SK-N-MC (cell line): ENCODE measurements around the gene LY6G5C.

Experiments
- DNase-seq: peaks from one replicate; pipeline ENCODE4 v3.0.0-alpha.2; 2011; ENCODE audit warnings: low read depth, low spot score
- H3K27ac ChIP-seq: fragments of 200-600 bp; sonication (generic); 2 replicates; pipeline ENCODE4 v1.5.1; 2016; ENCODE audit warnings: mixed run types
- H3K36me3 ChIP-seq: fragments of 200-600 bp; sonication (generic); 2 replicates; pipeline ENCODE4 v1.6.1; 2017; ENCODE audit warnings: antibody characterized with exemption, low read length, mixed read lengths; ENCODE audit not compliant: insufficient read depth
- H3K4me3 ChIP-seq: fragments of 200-600 bp; sonication (generic); 2 replicates; pipeline ENCODE4 v1.5.1; 2016
- H3K9ac ChIP-seq: fragments of 200-600 bp; sonication (generic); 2 replicates; pipeline ENCODE4 v1.8.0; 2017; ENCODE audit warnings: mixed run types, mixed read lengths; ENCODE audit not compliant: insufficient read length
- H3K9me3 ChIP-seq: fragments of 200-600 bp; sonication (generic); 2 replicates; pipeline ENCODE4 v1.6.1; 2017; ENCODE audit warnings: low read depth, mild to moderate bottlenecking, antibody characterized with exemption, low read length, moderate library complexity, mixed read lengths
- EZH2 ChIP-seq: fragments of 200-600 bp; sonication (generic); IDR thresholded peaks from one replicate; pipeline ENCODE4 v1.6.1; 2017; ENCODE audit warnings: antibody characterized with exemption
- FOXP2 ChIP-seq: optimal IDR thresholded peaks from 2 replicates; pipeline ENCODE3; 2011; ENCODE audit warnings: mild to moderate bottlenecking, moderate library complexity; ENCODE audit not compliant: insufficient read depth; ENCODE audit errors: extremely low read length, control extremely low read depth
- POLR2AphosphoS5 ChIP-seq: IDR thresholded peaks from 2 replicates; pipeline ENCODE4 v1.6.1; 2012; ENCODE audit warnings: mild to moderate bottlenecking, low read depth, low read length, borderline replicate concordance

LY6G5C gene

DNA sequence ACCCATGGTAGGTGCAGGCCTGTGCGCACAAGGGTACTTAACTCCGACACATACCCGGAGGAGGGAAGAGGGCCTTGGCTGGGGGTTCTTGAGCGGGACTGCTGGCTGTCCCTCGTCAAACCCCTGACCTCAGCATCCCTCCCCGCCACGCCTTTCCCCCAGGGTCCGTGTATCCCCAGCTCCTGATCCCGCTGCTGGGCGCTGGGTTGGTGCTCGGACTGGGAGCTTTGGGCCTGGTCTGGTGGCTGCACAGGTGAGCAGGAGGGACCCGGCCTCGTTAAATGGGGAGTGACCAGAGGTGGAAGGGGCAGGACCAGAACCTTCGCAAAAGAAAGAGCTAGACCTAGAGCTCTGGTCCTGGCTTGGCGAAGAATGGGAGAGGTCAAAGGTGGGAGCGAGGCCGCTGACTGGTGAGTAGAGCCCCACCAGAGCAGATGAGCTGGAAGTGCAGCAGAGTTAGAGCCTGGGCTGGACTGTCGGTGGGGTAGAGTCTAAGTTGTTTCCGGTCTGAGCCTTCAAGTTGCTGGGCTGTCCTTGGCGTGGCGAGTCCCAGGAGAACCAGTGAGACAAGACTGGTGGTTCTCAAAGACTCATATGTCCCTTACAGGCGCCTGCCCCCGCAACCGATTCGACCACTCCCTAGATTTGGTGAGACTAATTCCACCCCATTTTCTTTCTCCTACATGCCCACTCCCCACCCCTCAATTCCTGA, 43.3 kb upstream of the LY6G5C start:
- Histone ChIP-seq H3K9ac (no peak overlapping the region), H3K27ac (no peak overlapping the region), H3K9me3 (no peaks in the 10 kb centered on the region), H3K36me3 (peaks cover 6% of the 10 kb centered on the region; the same call in 1 of the 2 replicates), H3K4me3 (no peak overlapping the region)
- TF ChIP-seq EZH2 (no peak), POLR2AphosphoS5 (no peak), FOXP2 (no peak)
- DNase-seq, result no peak

DNA sequence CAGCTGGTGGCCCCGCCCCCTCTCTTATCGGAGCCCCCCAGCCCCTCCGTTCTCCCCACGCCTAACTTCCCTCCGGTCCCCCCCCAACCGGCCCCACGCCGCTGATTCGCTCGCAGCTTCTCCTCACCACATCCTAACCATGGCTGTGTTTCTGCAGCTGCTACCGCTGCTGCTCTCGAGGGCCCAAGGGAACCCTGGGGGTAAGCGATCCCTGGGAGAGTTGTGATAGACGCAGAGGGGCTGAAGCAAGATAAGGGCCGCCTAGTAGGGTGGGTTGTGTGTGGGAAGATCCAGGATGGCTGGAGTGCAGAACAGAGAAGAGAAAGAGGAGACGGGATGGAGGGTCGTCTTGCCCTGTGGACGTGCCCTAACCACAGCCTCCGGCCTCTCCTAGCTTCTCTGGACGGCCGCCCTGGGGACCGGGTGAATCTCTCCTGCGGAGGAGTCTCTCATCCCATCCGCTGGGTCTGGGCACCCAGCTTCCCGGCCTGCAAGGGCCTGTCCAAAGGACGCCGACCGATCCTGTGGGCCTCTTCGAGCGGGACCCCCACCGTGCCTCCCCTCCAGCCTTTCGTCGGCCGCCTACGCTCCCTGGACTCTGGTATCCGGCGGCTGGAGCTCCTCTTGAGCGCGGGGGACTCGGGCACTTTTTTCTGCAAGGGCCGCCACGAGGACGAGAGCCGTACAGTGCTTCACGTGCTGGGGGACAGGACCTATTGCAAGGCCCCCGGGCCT, 42.5 kb upstream of the LY6G5C start, which contains the start of gene MPIG6B:
Gene MPIG6B (plus strand): TSS at position 129 of the 735 bp plus-strand sequence. CDS start 11 bp downstream, at position 140.
- H3K4me3 ChIP-seq, result no peak within 1 kb of the TSS

DNA sequence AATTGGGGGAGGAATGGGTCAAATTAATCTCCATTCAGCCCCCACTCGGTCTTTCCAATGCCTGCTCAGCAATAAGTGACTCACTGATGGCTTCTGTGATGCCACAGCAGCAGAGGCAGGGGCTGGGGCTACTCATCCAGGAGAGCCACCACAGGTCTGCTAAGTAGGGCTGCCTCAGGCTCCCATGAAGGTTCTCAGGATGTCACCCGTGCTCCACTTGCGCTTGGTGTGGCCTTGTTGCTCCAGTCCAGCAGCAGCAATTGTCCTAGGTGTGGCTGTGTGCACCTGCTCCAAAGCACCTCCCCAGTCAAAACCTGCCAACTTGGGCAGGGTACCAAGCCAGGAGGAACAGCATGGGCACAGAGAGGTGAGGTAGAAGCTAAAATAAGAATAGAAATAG, 41.3 kb upstream of the LY6G5C start:
- peaks cover 3% of the 10 kb centered on the region; the same call in 1 of the 2 replicates for H3K36me3 ChIP-seq
- TF ChIP-seq EZH2 (no peak), FOXP2 (no peak), POLR2AphosphoS5 (no peak)
- H3K27ac ChIP-seq, result no peak overlapping the region
- no peaks in the 10 kb centered on the region for H3K9me3 ChIP-seq
- no peak overlapping the region for H3K9ac ChIP-seq
- H3K4me3 ChIP-seq, result no peak overlapping the region
- DNase-seq, result no peak

More for the DNA sequence above, 42.5 kb upstream of the LY6G5C start, which contains the start of gene MPIG6B:
- no peak within 1 kb of the TSS for H3K27ac ChIP-seq
- H3K9me3 ChIP-seq, result no peaks in the 10 kb centered on the region
- H3K36me3 ChIP-seq, result peaks cover 6% of the 10 kb centered on the region; the same call in 1 of the 2 replicates
- no peak within 1 kb of the TSS for H3K9ac ChIP-seq
- TF ChIP-seq FOXP2 (no peak), EZH2 (no peak), POLR2AphosphoS5 (no peak)
- DNase-seq, result no peak

DNA sequence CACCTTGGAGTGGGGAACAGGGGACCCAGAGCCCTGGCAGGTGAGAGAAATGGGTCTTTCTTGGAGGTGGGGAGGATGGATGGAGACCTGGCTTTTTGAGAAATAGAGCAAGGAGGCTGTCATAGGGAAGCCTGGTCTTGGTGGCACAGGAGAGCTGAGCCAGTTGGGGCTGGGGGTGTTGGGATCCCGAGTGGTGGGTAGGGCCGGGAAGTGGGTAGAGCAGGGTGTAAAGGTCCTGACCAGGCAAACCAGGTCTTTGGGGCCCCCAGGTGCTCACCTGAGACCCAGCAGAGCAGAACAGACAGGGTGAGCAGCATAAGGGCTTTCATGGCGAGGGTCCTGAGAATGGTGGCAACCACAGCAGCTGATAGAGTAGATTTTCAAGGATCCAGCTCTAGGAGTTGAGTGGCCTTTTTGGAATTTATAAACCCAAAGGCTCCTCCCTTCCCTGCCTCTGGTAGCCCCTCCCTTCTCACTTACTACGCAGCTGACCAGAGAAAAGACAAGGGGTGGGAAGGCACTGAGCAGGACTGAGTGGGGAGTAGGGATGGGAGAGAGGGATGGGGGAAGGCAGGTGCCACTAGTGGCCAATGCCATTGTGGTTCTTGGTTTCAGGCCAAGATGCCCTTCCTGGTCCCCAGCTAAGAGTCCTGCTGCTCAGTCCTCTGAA, 40.6 kb upstream of the LY6G5C start, which contains the start of gene LY6G6C:
Gene LY6G6C (minus strand): TSS at position 396 of the 670 bp plus-strand sequence. CDS start 67 bp downstream, at position 329.
- Histone ChIP-seq H3K9ac (no peak within 1 kb of the TSS), H3K27ac (no peak within 1 kb of the TSS)
- no peak for DNase-seq

DNA sequence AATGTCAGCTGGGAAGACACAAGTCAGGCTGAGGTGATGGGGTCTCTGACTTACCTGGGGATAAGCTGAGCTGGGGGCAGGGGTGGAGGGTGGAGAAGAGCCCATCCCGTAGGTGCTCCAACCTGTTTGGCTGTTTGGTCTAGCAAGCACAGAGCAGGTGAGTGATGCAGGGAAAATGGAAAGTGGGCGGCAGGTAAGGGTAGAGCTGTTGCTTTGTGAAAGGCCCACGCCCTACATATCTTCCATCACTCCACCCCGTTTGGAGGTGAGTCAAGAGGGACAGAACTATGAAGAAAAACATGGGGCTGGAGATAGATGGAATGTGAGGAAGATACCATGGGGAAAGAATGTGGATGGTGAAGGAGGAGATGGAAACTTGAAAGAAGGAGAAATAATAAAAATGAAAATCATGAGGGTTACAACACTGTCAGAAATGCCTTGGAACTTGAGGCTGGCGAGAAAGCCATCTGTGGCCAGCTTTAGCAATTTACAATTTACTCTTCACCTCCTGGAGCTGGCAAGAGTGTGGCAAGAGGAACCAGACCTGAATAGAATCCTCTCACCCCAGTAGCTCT, 39.4 kb upstream of the LY6G5C start:
- Histone ChIP-seq H3K27ac (no peak overlapping the region), H3K36me3 (no peaks in the 10 kb centered on the region), H3K4me3 (no peak overlapping the region), H3K9me3 (no peaks in the 10 kb centered on the region), H3K9ac (no peak overlapping the region)
- no peak for DNase-seq
- TF ChIP-seq POLR2AphosphoS5, result no peak
- no peak for TF ChIP-seq EZH2
- no peak for TF ChIP-seq FOXP2

More for the DNA sequence above, 40.6 kb upstream of the LY6G5C start, which contains the start of gene LY6G6C:
- Histone ChIP-seq H3K4me3 (no peak within 1 kb of the TSS), H3K36me3 (no peaks in the 10 kb centered on the region), H3K9me3 (no peaks in the 10 kb centered on the region)
- no peak for TF ChIP-seq EZH2
- TF ChIP-seq FOXP2, result no peak
- no peak for TF ChIP-seq POLR2AphosphoS5

DNA sequence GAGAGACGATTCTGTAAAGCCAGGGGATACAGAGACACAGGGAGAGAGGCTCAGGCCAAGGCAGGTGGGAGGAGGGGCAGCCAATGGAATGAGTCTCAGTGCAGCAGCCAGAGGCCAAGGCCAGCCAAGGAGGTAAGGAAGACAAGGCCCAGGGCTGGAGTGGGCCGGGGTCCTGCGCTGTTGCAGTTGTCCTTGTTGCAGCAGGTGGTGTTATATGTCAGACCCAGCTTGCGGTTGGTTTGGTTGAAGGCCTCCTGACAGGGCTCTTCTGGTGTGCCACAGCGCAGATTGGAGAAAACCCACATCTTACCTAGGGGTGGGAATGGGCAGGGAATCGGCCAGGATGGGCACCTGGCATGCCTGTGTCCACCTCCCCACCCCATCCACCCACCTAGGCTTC, 38.1 kb upstream of the LY6G5C start:
- TF ChIP-seq POLR2AphosphoS5, result no peak
- no peak for TF ChIP-seq EZH2
- TF ChIP-seq FOXP2, result no peak
- DNase-seq, result no peak
- Histone ChIP-seq H3K4me3 (no peak overlapping the region), H3K36me3 (no peaks in the 10 kb centered on the region), H3K27ac (no peak overlapping the region), H3K9me3 (no peaks in the 10 kb centered on the region), H3K9ac (no peak overlapping the region)

DNA sequence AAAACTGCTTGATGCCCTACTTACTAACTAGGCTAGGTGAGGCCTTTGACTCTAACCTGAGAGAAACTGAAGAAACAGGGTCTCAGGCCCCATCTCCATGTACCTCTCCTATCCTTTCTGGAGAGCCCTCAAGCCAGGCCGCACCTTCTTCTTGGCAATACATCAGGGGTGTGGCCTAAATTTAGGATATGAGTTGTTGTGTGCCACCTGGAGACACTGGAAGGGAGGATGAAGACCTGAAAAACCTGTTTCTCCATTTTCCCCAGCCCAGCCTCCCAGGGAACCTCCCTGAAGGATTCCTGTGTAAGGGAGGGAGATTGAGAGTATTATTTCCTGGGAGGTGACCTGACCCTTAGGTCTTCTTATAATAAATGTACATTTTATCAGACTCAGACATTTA, 37.4 kb upstream of the LY6G5C start:
- Histone ChIP-seq H3K36me3 (no peaks in the 10 kb centered on the region), H3K27ac (no peak overlapping the region), H3K9ac (no peak overlapping the region), H3K4me3 (no peak overlapping the region), H3K9me3 (no peaks in the 10 kb centered on the region)
- DNase-seq, result no peak
- TF ChIP-seq EZH2, result no peak
- no peak for TF ChIP-seq FOXP2
- TF ChIP-seq POLR2AphosphoS5, result no peak
